GM21528 (cell line): Measurements from ENCODE around the gene ELF2.
"Not testable (repeated sequence)": the region's sequence is repeated elsewhere in the genome, so short reads cannot be mapped to it uniquely, and the experiment has no call there.

Experiments used
- ATAC-seq: cut with Tn5 transposase; IDR thresholded peaks from one replicate; pipeline ENCODE4 v1.9.1; 2021; ENCODE audit warnings: mild to moderate bottlenecking, moderate library complexity; ENCODE audit not compliant: unreplicated experiment, low FRiP score

ELF2 gene

DNA sequence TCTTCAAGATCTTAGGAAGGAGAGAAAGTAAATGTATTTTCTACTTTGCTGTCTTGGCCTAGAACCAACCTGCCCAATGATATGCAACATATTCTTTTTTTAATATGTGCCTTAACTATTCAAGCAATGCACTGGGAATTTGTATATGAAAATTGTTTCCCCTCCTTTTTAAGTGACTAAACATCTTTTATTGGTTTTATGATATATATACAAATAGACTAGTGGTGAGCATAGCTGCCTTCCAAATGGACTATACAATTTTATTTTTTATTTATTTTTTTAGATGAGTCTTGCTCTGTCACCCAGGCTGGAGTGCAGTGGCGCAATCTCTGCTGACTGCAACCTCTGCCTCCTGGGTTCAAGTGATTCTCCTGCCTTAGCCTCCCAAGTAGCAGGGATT lies 151.2 kb downstream of the ELF2 start:
- no peak for ATAC-seq

DNA sequence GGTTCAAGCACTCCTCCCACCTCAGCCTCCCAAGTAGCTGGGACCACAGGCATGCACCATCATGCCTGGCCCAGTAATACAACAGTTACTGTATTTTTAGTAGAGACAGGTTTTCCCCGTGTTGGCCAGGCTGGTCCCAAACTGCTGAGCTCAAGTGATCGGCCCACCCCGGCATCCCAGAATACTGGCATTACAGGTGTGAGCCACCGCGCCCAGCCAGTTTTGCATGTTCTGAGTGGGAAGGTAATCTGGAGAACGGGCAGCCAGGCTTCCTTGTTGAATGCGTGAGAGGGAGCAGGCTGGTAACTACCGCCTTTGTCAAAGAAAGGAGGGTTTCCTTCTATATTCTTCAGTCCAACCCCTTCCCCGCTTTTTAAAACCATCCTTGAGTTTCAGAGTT lies 152.3 kb downstream of the ELF2 start:
- no peak for ATAC-seq

DNA sequence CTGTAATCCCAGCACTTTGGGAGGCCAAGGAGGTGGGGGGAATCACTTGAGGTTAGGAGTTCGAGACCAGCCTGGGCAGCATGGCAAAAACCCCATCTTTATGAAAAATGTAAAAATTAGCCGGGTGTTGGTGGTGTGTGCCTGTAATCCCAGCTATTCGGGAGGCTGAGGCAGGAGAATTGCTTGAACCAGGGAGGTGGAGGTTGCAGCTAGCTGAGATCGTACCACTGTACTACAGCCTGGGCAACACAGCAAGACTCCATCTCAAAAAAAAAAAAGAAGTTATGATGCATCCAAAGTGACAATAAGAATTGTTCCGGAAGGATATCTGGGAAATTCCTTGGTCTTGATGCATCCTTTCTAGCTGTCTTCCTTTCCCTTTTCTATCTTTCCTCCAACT lies 154.2 kb downstream of the ELF2 start:
- ATAC-seq: no peak

DNA sequence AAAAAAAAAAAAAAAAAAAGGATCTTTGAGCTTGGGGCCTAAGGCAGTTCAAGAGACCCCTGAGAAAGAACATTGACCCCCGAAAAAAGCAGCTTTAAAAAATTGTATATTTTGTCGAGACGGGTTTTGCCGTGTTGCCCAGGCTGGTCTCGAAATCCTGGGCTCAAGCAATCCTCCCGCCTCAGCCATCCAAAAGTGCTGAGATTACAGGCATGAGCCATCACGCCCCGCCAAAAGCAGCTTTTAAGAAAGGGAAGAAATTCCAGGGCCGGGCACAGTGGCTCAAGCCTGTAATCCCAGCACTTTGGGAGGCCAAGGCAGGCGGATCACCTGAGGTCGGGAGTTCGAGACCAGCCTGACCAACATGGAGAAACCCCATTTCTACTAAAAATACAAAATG lies 155.9 kb downstream of the ELF2 start:
- not testable (repeated sequence) for ATAC-seq

DNA sequence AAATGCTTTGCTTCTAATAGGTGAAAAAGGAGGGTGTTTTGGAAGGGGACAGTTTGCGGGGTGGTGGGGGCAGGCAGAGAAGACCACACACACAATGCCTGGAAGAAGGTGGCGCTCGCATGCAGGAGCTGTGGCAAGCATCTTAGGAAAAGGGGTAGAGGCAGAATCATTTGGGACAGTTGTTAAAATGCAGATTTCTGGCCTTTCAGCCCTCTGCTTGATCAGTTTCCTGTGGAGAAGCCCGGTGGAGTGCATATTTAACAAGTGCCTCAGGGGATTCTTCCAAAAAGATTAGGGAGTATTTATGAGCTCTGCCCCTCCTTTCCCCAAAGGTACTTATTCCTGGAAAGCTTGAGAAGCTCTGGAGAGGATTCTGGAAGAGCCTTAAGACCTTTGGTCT lies 156.6 kb downstream of the ELF2 start:
- no peak for ATAC-seq

DNA sequence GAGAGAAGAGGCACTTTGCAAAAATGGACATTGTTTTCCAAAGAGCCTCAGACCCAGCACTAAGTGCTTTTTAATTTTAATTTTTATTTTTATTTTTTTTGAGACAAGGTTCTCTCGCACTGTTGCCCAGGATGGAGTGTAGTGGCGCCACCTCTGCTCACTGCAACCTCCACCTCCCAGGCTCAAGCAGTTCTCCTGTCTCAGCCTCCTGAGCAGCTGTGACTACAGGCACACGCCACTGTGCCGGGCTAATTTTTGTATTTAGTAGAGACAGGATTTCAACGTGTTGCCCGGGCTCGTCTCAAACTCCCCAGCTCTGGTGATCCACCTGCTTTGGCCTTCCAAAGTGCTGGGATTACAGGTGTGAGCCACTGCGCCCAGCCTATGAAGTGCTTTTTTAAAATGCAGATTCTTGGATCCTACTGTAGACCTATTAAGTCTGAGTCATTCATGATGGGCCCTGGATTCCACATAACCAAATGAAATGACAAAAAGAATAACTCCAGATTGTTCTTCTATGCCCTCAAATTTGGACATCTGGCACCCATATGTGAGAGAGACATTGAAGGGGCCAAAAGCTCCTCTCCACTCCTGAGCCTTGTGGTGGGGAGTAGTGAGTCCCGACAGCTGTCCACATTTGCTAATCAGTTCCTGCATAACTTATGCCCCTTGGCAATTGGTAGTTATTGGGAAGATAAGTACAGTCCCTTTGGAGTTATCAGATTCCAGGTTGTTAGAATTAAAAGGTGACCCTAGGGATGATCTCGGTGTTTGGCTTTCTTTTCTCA lies 157.9 kb downstream of the ELF2 start:
- ATAC-seq: no peak

DNA sequence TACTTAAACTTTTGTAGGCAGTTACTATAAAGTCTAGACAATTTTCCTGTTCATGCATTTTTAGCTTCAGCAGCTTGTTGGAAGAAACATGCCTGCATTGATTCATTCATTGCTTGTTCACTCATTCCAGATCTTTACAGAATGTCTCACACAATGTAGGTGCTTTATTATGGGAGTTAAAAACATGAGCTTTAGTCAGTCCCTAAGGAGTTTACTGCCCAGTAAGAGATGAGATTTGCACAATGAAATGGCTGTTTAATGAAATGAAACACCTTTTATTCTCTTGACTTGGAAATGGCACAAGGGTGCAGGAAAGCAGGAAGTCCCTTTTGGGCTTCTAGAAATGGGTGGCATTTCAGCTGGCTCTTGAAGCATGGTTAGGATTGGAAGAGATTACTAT lies 158.5 kb downstream of the ELF2 start:
- no peak for ATAC-seq

DNA sequence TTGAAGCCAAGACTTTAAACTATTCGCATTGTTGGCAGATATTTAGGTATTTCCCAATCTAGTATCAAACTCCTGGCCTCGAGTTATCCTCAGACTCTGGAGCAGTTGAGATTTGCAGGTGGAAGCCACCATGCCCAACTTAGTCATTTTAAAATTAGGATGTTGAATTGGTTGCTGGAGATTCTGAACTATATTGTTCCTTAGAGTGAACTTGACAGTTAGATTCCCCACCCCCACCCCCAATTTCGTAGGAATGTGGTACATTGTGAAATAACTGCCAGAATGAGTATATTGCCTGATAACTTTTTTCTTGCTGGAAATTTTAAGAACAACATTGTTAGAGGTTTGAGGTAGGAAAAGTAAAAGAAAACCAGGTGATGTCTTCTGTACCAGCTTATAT lies 159.2 kb downstream of the ELF2 start:
- no peak for ATAC-seq

DNA sequence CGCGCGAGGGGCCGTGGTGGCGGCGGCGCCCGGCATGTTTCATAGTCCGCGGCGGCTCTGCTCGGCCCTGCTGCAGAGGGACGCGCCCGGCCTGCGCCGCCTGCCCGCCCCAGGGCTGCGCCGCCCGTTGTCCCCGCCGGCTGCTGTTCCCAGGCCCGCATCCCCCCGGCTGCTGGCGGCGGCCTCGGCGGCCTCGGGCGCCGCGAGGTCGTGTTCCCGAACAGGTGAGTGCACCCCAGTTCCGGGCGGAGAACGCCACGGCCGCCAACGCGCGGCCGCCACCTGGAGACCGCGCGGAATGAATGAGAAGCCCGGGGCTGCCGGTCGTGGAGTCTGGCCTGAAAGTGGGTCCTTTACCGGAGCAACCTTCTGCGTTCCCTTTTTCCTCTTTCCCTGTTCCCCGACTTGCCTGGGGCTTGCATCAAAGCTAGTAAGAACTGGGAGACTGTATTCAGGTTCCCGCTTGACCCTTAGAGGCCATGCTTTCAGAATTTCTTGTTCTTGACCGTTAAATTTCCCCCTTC lies 161.0 kb downstream of the ELF2 start:
- ATAC-seq: peak; percentile 46

DNA sequence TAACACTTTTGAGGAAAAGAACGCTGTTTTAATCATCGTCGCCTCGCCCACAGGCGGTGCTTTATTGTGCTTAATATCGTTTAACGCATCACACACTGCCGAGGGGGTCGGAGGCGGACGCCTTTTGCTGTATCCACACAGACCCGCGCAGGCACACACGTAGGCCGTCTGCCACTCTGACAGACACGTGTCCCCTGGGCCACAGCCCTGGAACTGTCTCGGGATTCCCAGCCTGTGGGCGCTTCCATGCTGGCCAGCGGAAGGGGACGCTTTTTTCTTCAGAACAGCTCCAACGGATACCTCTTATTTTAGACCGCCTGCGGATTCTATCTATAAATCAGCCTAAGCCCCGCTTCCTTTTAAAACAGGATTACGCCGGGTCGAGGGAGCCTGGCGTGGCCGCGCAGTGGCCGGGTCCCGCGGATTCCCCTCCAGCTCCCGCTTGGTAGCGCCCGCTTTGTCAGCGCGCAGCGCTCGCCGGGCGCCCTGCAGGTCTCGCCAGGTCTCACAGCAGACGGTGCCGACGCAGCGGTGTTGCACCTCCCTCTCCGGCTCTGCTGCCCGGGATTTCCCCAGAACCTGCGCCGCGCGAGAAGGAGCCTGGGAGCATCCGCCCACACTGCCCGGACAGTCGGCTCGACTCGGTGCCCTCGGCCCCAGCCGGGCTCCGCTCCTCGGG lies 161.6 kb downstream of the ELF2 start, which contains the start of gene NOCT:
NOCT (plus strand) TSS at position 513 of the 679 bp plus-strand sequence. CDS start 201 bp downstream, outside the sequence.
- ATAC-seq: peak; percentile 96

DNA sequence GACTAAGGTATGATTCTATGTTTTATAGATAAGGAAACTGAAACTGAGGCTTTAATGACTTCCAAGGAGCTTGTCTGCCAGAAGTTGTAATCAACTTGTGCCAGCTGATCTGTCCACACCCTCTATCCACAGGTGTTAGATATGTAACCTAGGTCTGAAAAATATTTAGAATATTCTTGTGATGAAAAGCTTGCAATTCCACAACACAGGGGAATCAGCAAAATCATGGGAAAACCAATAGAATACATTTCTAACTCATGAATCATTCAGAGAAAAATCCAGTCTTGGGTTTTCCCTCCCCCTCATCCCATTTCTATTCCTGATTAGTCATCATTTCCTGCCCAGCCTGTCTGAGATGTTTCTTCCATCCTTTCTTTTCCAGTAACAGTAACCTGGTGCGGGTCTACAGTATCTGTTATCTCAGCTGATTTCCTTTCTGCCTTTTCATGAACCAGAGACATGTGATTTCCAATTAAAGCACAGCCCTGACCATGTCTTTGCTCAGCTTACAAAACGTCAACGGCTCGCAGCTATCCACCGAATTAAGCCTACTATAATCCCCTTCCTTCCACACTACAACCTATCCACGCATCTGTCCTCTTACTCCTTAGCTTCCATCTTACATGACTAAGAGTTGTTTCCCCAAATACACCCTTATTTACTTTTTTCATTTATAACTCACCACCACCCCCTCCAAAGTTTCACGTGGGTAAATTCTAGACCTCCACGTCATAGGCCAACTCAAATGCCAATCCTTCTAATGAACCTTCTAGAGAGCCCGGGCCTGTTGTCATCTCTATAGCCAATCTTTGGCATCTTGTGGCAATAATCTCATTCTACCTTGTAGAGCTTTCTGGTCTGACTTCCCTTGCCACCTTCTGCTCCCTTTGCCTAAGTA lies 162.4 kb downstream of the ELF2 start:
- ATAC-seq: peak; percentile 7

DNA sequence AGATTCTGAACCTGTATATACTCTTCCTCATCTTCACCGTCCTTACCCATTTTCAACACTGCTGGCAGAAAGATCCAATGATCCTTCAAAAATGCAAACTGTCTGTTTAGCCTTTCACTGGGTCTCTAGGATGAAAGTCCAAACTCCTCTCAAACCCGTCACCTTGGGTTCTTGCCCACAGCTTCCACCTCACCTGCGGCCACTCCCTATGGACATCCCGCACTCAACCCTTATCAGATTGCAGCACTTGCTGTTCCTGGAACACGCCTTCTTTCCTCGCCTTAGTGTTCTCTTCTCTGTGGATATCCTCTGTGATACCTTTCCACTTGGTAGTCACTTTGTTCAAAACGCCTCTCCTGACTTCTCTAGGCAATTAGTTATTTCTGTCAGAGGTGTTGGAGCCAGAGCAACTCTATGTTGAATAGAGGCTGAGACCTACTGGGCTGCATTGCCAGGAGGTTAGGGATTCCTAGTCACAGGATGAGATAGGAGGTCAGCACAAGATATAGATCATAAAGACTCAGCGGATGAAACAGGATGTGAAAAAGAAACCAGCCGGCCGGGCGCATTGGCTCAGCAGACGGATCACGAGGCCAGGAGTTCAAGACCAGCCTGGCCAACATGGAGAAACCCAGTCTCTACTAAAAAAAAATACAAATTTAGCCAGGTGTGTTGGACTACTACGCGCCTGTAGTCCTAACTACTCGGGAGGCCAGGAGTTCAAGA lies 165.6 kb downstream of the ELF2 start:
- no peak for ATAC-seq

DNA sequence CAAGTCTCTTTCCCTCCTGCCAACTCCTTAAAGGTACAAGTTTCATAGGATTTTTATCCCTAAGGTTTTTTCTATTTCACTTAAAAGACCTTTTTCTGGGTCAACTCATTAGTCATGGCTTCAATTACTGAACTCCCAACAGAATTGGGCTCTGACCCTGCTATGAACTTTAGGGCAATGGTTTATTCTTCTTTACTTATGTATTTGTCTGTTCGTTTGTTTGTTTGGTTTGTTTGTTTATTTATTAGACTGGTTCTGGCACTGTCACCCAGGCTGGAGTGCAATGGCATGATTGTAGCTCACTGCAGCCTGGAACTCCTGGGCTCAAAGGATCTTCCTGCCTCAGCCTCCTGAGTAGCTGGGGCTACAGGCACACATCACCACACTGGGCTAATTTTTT lies 167.3 kb downstream of the ELF2 start:
- ATAC-seq: no peak

DNA sequence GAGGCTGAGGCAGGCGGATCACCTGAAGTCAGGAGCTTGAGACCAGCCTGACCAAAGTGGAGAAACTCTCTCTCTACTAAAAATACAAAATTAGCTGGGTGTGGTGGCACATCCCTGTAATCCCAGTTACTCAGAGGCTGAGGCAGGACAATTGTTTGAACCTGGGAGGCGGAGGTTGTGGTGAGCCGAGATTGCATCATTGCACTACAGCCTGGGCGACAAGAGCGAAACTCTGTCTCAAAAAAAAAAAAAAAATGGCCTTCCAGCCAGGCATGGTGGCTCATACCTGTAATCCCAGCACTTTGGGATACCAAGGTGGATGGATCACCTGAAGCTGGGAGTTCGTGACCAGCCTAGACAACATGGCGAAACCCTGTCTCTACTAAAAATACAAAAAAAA lies 168.7 kb downstream of the ELF2 start:
- not testable (repeated sequence) for ATAC-seq

DNA sequence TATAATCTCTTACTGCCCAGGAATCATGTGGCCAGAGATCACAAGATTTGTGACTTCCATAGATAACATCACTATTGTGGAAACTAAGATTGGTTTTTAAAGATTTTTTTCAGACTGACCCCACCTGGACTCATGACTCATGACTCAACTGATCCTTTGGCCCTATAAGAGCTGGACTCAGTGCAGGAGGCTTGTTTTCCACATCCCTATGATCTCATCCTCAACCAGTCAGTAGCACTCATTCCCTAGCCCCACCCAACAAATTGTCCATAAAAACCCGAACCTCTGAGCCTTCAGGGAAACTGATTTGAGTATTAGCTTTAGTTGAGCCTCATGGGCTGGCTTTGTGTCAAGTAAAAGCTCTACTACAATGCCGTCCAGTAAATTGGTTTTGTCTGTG lies 169.4 kb downstream of the ELF2 start:
- no peak for ATAC-seq
